GM21619 (cell line): ENCODE data around the gene NAXD.

Source experiments
- ATAC-seq: cut with Tn5 transposase; IDR thresholded peaks from one replicate; pipeline ENCODE4 v1.9.1; 2021; ENCODE audit not compliant: unreplicated experiment

NAXD gene

DNA sequence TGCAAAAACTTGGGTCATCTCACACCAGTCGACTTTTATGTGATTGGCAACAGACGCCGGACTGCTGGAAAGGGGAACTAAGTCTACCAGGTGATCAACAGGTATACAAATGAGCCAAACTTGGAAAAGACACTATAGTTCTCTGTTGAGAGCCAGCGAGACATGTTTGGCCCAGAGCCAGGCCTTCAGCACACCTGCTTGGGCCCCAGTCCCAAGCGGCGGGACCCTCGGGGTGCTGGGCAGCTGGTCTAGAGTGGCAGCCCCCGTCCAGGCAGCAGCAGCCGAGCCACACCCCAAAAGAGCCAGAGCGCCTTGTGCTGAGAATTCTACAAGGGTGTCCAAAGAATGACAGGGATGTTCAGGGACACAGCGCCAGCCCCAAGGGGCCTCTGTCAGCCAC, 28.0 kb downstream of the NAXD start:
- no peak for ATAC-seq

DNA sequence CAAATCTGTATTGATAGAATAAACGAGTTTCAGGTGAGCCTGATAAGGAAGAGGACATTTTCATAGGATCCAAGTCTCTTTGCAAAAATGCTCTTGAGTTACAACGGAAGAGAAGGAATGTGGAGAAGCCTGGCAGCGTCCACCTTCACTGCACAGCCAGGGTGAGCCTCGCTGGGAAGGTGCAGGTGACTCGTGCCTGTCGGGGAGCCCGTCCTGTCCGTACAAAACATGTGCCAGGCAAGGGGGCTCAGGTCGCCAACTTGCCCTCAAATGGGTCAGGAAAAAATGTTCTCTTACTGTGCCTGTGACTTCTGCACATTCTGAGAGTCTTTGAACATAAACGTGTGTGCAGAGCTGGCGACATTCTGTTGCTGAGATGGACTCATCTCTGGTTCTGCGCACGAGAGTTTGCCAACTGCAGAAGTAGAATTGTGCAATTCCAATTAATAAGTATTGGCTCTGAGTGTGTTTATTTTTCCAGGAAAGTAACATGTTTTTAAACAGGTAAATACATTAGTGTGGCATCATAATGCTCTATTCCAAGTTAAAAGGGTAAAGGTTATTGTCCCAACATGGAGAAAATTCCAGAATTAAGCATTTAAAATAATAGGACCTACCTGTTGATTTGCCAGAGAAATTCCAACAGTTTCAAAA, 28.6 kb downstream of the NAXD start:
- no peak for ATAC-seq

- peak; percentile 75 for ATAC-seq
Measured at GRCh38 chr13:110644892-110645521, 29.7 kb downstream of the NAXD start.

GRCh38 chr13:110645750-110646149, 30.4 kb downstream of the NAXD start:
- ATAC-seq, result no peak

DNA sequence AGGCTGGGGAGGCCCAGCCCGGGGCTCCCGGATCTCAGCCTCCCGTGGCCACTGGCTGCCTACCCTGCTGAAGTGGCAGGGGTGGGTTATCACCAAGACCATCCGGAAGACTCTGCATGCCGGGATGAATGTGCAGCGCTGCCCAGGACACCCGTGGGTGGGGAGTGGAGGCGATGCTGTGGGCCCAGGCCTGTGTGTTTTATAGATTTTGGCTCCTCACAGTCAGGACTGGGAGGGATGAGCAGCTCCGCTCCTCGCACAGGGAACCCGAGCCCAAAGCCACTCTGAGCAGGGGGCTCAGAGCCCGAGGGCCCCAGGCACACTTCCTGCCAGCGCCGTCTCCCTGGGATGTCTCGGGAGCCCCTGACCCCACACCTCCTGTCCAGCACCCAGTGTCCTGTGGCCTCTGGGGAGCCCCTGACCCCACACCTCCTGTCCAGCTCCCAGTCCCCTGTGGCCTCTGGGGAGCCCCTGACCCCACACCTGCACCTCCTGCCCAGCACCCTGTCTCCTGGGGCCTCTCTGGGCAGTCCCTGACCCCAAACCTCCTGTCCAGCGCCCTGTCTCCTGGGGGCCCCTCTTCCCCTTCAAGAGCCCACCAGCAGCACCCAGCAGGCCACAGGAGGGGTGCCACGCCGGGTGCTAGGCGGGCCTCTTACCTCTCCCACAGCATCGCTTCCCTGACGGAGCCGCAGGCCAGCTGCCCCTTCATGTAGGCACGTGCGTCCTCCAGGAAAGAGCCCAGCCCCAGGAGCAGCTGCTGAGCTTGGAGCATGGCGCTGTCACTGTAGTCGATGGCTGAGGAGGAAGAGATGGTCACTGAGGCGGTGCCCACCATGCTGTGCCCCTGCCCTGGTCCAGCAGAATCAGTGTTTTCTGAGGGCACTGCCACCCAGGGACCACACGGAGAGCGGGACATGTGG, 31.4 kb downstream of the NAXD start:
- no peak for ATAC-seq

DNA sequence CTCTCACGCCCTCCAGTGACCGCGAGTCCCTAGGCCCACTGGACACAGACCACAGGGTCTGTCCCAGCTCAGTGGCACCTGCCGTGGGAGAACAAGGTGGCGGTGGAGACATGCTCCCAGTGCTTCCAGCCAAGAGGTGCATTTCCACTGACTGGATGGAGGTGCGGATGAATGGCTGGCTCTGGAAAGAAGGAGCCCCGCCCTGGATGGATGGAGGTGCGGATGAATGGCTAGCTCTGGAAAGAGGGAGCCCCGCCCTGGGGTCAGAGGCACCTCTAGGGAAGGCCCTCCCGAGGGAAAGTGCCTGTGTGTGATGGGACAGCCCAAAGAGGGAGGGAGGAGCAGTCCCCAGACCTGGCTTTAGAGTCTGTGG, 32.0 kb downstream of the NAXD start:
- ATAC-seq, result no peak

DNA sequence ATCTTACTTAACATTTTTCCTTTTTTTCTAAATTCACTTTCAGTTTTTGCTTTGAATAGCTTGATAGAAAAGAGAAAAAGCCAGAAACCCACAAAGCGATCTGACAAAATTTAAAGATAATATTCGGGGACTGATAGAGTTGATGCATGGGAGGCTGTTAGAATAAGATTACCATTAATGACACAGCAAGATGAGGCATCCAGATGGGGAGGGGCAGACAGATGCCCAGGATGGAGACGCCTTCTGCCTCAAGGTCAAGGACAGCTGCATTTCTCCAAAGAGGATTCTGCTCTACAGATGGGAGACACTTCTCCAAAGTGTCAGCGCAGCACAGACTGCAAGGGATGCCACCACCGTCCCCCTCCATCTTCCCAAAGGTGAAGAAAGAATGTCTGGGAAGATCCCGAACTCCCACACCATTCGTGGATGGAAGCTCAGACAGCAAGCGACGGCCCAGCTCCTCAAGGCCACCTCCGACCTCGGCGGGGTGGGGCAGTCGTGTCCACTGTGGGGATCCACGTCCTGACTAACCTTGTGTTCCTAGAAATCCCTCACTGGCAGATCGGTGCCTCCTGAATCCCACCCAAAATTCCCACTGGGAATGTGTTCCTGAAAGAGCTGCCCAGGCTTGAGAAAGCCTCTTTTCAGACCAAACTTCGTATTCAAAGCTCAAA, 32.9 kb downstream of the NAXD start:
- ATAC-seq, result no peak

- no peak for ATAC-seq
Measured at GRCh38 chr13:110648848-110649421, 33.6 kb downstream of the NAXD start.

DNA sequence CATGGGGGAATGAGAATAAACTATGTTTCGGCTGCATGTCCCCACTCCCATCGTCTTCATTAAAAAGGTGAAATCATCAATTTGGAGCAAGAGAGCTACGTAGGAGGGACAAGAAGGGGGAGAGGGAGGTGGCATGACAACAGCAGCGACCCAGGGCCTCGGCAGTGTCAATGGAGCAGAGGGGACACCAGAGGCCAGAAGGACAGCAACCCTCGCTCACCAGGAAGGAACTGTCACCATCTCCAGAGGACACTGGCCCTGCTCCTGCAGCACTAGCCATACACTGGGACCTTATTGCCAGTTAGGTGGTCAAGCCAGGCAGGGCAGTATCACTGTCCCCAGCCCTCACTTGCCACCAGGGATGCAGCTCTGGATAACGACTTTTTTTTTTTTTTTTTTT, 34.2 kb downstream of the NAXD start:
- no peak for ATAC-seq

DNA sequence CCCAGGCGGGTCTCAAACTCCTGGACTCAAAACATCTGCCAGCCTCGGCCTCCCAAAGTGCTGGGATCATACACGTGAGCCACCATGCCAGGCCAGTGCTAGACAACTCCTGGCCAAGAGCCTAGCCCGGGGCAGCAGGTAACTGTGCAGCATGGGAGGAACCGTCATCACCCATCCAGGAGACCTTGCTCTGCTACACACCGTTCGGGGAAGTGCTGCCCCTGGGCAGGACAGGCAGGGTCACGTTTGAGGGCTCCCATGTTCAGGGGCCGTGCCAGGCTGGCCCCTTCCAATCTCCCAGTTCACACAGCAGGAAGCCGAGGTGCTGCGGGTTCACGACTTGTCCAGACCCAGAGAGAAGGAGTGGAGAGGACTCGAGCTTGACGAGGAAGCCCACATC, 35.1 kb downstream of the NAXD start:
- no peak for ATAC-seq

DNA sequence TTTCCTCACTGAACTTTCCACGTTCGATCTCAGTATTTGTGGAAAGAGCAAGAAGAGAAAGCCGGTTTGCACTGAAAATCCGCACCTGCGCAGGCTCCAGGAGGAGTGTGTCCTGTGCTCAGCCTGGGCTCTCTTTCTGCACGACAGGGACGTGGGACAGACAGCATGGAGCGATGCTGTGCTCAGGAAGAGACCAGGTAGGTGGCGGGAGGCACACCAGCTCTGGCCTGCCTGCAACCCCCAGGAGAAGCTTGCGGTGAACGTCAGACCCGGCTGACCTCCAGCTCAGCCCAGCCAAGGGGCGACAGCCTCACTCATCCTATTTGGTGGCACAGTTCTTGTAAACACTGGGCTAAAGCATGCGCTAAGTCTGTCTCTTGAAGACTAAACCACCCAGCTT, 35.9 kb downstream of the NAXD start:
- no peak for ATAC-seq

DNA sequence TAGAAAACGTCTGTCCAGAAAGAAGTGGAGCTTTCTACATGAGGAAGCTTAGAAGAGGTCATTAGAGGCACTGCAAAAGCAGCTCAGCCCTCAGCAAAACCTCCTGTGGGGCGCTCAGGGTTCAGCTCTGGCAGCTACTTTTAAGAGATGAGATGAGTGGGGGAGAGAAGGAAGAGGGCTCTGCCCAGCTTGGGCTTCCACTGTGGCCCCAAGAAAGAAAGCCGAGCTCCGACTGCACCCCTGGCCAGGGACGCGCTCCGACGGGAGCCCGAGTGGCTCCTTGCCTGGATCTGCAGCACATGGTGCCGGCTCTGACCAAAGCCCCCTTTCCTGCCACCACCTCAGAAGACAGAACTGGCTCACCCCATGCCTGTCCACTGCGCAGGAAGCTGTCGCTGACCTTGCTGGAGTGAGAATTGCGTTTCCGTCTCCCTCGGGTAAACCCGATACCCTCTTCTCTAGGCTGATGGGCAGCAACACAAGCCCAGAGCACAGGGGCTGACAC, 36.4 kb downstream of the NAXD start:
- ATAC-seq, result no peak

GRCh38 chr13:110652231-110652730, 36.9 kb downstream of the NAXD start:
- no peak for ATAC-seq

DNA sequence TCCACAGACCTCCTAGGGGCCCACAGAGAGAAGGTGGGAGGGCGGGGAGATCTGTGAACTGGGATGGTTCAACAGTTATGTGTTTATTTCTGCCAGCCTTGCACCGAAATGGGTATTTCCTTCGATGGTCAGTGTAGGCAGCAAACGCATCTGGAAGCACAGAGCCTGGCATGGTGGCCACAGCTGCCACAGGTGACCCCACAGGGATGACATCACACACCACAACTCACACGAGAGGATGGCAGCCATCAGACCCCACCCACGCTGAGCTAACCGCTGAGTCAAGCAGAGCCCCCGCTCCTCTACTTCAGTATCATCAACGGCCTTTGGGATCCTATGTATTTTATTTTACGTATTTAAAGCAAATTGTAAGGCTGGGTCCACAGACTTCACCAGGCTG, 37.4 kb downstream of the NAXD start:
- no peak for ATAC-seq

DNA sequence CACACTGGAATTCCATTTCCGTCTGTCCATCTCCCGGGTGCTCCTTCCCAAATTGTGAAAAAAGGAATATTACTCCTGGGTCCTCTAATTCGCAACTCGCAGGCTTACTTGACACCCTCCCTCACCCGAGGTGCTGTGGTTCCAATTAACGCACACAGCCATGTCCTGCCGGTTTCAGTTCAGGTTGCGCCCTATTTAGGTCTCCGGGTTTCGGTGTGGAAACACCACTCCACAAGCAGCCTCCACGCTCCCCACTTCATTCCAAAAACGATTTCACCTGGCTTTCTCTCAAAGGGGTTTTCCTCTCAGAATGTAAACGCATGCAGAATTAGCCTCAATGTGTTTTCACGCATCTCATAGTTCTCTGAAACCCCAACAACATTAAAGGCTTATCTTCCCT, 37.9 kb downstream of the NAXD start:
- no peak for ATAC-seq

GRCh38 chr13:110653851-110654250, 38.5 kb downstream of the NAXD start:
- no peak for ATAC-seq

DNA sequence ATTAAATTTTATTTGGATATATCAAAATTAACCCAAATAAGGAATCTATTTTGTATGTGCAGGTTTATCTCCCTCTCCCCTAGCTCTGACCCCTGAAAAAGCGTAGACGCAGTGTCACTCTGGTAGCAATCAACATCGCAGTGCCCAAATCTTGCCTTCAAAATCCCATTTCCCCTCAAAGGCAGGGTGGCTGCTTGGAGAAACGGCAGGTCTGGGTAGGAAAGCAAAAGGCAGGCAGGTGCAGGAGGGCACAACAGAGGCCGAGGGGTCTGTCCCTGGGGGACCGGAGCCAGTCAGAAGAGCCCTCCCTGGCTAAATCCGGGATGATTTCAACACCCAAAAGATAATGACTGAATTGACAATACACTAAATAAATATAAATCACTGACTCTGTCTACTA, 41.9 kb downstream of the NAXD start:
- ATAC-seq, result no peak

DNA sequence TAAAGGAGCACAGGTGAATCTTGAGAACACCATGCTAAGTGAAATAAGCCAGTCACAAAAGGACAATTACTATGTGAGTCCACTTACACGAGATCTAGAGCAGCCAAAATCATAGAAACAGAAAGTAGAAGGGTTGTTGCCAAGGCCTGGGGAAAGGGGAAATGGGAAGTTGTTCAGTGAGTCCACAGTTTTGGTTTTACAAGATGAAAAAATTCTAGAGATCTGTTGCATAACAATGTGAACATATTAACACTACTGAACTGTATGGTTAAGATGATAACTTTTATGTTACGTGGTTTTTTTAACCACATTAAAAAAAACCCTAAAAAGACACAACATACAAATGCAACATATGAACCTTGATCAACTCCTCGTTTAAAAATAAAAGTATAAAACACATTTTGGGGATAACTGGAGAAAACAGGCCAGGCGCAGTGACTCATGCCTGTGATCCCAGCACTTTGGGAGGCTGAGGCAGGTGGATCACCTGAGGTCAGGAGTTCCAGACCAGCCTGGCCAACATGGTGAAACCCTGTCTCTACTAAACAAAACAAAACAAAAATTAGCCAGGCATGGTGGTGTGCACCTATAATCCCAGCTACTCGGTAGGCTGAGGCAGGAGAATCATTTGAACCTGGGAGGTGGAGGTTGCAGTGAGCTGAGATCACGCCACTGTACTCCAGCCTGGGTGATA, 43.0 kb downstream of the NAXD start:
- ATAC-seq, result peak; percentile 91

DNA sequence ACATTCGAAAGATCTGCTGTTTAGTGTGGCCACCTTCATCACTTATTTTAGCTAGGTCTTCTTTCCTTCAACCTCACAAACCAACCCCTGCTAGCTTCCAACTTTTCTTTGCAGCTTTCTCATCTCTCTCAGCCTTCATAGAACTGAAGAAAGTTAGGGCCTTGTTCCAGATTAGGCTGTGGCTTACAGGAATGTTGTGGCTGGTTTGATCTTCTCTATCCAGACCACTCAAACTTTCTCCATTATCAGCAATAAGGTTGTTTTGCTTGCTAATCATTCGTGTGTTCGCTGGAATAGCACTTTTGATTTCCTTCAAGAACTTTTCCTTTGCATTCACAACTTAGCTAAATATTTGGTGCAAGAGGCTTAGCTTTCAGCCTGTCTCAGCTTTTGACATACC, 45.9 kb downstream of the NAXD start:
- ATAC-seq, result no peak

- no peak for ATAC-seq
Measured at GRCh38 chr13:110662091-110662490, 46.7 kb downstream of the NAXD start.
